Erythroblast (primary cell): ENCODE measurements around the gene GLS.

Experiments
- GATA1 ChIP-seq: IDR thresholded peaks from 2 replicates; pipeline ENCODE4 v1.6.1; 2011; ENCODE audit warnings: low read depth, mild to moderate bottlenecking, control low read depth, low read length, moderate library complexity
- POLR2A ChIP-seq: IDR thresholded peaks from 2 replicates; pipeline ENCODE4 v1.6.1; 2011; ENCODE audit warnings: mild to moderate bottlenecking, low read length

DNA sequence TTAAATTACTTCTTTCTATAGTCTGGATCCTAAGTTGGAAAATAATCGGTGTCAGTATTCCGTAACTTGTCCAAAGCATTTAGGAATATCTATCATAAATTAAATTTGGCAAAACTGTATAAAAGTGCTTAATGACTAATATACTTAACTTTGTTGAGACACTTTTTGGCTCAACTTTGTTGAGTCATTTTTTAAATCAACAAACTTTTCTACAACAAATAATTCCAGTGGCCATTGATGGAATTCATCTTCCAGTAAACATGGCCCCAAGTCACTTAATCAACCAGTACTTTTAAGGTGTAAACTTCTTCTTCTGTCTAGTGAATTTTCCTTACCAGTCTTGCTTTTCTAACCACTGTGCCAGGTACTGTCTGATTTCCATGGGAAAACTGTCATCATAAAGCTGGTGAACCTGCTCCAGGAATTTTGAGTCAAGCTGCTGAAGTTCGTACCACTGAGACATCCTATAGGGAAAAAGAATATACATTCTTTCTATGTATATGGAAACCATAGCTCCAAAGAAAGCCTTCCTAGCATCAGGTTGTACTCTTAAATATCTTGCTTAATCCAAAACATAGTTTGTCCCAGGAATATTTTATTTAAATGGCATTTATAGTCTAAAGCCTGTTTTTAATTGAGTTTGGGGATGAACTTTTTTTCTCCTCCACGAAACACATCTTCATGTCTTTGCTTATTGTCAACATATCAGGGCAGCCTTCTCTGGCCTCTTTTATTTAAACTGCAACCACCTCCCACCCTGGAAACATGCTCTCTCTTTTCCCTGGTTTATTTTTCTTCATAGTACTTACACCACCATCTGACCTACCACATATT, 129.1 kb downstream of the GLS start:
- TF ChIP-seq POLR2A: no peak
- no peak for TF ChIP-seq GATA1
